HepG2 (cell line): ENCODE results near the gene ASMT.

ENCODE experiments used
- CAMTA2 ChIP-seq: sonication (generic); formaldehyde crosslinking; IDR thresholded peaks from 2 replicates; pipeline ENCODE4 v1.4.0; 2020; ENCODE audit warnings: mild to moderate bottlenecking, missing genetic modification reagents, borderline replicate concordance
- CTCF ChIP-seq: sonication (generic); formaldehyde crosslinking; IDR thresholded peaks from 2 replicates; pipeline ENCODE4 v1.5.0; 2020; ENCODE audit warnings: mild to moderate bottlenecking, missing genetic modification reagents, moderate library complexity
- EHMT2 ChIP-seq: fragments of 200-600 bp; sonication (generic); IDR thresholded peaks from 2 replicates; pipeline ENCODE4 v1.7.0; 2017; ENCODE audit warnings: antibody characterized with exemption, low read depth, low read length, borderline replicate concordance
- EZH2 ChIP-seq: conservative IDR thresholded peaks from 2 replicates; pipeline ENCODE4 v1.6.1; 2012; ENCODE audit warnings: mild to moderate bottlenecking, low read depth, low read length, moderate library complexity
- GABPB1 ChIP-seq: IDR thresholded peaks from 2 replicates; pipeline ENCODE4 v1.6.1; 2016; ENCODE audit warnings: mild to moderate bottlenecking, missing genetic modification reagents, moderate library complexity, missing compliant biosample characterization
- POLR2A ChIP-seq, 2 experiments: IDR thresholded peaks; 2 replicates each; pipeline ENCODE4 v1.6.1; 2011; ENCODE audit warnings: low read depth in 2 of 2, low read length in 2 of 2, mild to moderate bottlenecking in 1 of 2, moderate library complexity in 1 of 2; ENCODE audit not compliant: insufficient read depth in 1 of 2
- SMAD3 ChIP-seq: sonication (generic); formaldehyde crosslinking; IDR thresholded peaks from 2 replicates; pipeline ENCODE4 v1.4.0; 2020; ENCODE audit warnings: missing genetic modification reagents
- TGIF2 ChIP-seq: IDR thresholded peaks from 2 replicates; pipeline ENCODE4 v1.6.1; 2016; ENCODE audit warnings: control low read depth, missing compliant biosample characterization
- XRCC5 ChIP-seq: fragments of 200-400 bp; formaldehyde crosslinking; optimal IDR thresholded peaks from 2 replicates; pipeline ENCODE3; 2017; ENCODE audit warnings: mild to moderate bottlenecking, low read length

GRCh38 chrX:1584237-1585011 is 30.4 kb upstream of the ASMT start:
- TF ChIP-seq XRCC5, result no peak
- no peak for TF ChIP-seq CAMTA2 (CRISPR knock-in tag)
- TF ChIP-seq GABPB1 (CRISPR knock-in tag), result no peak
- TF ChIP-seq EZH2, result no peak
- TF ChIP-seq CTCF, result no peak
- TF ChIP-seq EHMT2, result no peak
- TF ChIP-seq POLR2A (IDR thresholded peaks at IDR 0.05; ENCODE audit: insufficient read depth in 1 of 2, low read depth in 2 of 2, low read length in 2 of 2), result no peak
- TF ChIP-seq SMAD3, result no peak
- no peak for TF ChIP-seq TGIF2
